GM12872 (cell line): ENCODE measurements around the gene UBE2E2.

Experiments used
- TF ChIP-seq, protein P1 (sequence below): IDR thresholded peaks from 3 replicates; pipeline ENCODE4 v1.5.1; 2011; ENCODE audit warnings: low read depth, mild to moderate bottlenecking, low read length, moderate library complexity; ENCODE audit not compliant: insufficient read depth

UBE2E2 gene

DNA sequence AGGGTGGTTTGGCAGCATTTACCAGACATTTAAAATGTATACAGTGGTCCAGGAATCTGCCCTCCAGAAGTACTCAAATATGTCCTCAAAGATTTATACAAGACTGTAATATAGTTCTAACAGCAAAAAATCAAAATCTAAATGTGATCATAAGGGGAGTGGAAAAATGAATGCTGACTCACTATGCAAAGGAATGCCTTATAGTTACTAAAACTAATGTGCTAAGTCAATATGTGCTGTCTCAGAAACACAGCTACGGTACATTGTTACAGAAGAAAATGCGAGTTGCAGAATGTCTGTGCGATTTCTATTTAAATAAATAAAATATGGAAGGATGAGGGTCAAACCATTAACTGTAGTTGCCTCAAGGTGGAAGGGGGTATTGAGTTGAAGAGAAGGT lies 372.6 kb downstream of the UBE2E2 start:
- TF ChIP-seq, protein P1, sequence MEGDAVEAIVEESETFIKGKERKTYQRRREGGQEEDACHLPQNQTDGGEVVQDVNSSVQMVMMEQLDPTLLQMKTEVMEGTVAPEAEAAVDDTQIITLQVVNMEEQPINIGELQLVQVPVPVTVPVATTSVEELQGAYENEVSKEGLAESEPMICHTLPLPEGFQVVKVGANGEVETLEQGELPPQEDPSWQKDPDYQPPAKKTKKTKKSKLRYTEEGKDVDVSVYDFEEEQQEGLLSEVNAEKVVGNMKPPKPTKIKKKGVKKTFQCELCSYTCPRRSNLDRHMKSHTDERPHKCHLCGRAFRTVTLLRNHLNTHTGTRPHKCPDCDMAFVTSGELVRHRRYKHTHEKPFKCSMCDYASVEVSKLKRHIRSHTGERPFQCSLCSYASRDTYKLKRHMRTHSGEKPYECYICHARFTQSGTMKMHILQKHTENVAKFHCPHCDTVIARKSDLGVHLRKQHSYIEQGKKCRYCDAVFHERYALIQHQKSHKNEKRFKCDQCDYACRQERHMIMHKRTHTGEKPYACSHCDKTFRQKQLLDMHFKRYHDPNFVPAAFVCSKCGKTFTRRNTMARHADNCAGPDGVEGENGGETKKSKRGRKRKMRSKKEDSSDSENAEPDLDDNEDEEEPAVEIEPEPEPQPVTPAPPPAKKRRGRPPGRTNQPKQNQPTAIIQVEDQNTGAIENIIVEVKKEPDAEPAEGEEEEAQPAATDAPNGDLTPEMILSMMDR: no peak

DNA sequence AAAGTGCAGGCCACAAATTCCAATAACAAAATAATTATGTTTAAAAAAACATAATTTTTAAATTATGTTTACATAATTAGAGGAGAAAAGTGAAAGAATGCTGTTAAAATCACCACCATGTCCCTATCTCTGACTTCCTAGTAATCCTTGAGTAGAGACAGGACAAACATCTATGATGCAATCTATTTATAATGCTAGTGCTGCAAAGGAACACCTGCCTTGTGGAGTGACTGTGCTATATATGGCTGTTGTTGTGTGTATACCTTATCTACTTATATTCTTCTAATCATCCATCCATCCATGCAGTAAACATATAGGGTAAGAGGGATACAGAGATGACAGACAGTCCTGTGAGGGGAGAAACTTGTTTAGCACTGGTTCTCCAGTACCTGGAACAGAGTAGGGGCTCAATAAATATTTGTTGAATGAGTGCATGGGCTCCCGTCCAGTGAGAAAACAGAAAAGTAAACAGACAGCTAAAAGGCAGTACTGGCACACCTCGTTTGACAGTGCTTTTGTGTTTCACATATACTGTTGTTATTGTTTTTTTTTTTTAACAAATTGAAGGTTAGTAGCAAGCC lies 373.3 kb downstream of the UBE2E2 start:
- TF ChIP-seq, protein P1: no peak

DNA sequence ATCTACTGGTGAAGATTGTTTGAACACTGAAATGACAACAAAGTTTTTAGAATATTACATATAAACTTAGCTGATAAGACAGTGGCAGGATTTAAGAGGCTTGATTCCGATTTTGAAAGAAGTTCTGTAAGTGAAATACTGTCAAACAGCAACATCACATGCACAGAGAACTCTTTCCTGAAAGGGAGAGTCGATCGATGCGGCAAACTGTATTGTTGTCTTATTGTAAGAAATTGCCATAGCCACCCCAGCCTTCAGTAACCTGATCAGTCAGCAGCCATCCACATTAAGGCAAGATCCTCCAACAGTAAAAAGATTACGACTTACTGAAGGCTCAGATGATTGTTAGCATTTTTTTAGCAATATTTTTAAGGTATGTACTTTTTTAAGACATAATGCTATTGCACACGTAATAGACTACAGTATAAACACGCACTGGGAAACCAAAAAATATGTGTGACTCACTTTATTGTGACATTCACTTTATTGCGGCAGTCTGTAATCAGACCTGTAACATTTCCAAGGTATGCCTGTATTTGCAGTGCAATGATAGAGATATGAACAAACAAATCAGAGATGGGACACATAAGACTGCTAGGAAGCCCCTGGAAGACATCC lies 377.1 kb downstream of the UBE2E2 start:
- TF ChIP-seq, protein P1: no peak

DNA sequence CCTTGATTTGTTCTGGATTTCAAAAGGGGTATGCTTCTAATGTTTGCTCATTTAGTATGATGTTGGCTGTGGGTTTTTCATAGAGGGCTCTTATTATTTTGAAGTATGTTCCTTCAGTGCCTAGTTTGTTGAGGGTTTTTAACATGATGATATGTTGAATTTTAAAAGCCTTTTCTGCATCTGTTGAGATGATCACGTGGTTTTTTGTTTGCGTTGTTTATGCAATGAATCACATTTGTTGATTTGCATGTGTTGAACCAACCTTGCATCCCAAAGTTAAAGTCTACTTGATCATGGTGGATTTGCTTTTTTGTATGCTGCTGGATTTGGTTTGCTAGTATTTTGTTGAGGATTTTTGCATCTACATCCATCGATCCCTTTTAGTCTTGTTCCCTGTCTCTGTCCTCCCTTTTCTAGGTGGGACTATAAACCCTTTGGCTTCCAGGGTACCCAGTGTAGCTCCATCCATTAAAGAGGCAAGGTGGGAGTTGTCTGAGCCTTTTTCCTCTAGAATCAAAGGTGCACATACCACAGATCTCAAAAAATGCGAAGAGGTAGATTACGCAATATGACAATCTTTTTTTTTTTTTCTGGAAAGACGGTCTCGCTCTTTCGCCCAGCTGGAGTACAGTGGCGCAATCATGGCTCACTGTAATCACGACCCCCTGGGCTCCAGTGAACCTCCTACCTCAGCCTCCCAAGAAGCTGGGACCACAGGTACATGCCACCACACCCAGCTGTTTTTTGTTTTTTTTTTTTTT lies 381.0 kb downstream of the UBE2E2 start:
- TF ChIP-seq, protein P1: no peak

DNA sequence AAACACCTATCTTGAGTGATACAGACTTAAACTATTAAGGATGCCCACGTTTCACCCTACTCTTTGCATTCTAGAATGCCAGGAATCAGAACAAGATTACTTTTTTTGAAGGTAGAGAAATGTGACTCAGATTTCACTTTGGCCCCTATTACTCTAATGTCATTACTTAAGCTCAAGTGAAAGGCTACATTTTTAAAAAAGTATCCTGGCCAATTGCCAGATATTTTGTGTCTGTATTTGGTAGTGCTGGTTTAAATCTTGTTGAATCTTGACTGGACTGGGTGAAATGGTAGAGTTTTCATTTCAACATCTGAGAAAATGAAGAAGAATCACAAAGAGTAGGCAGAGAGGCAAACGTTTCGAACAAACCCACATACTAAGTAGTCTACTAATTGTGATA lies 384.4 kb downstream of the UBE2E2 start:
- TF ChIP-seq, protein P1: no peak

DNA sequence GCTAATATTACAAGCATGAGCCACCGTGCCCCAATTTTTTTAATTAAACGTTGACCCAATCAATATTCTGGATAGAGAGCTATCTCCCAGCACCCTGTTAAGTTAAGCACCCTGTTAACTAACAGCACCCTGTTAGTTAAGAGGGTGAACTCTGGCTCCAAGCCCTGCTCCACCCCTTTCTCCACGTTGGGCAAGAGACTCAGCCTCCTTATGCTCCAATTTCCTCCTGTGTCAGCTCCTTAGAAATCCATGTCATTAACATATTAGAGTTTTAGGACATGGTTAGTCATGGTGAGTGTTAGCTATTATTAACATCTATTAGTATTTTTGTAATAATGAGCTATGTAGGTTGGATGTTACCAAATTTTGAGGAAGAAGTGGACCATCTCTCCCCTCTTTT lies 385.4 kb downstream of the UBE2E2 start:
- TF ChIP-seq, protein P1: no peak

DNA sequence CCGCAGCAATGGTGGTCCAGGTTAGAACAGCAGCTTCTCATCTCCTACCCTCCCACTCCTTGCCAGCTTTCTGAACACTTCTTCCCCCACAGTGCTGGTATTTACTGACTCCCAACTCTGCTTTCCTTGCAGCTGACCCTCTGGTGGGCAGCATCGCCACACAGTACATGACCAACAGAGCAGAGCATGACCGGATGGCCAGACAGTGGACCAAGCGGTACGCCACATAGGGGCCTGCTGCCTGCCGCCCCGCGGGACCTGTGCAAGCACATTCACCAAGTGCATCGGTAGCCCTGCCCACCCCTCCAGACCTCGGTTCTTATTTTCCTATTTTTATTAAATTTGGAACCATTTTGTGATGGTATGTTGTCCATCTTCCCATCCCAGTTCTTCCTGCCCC lies 386.5 kb downstream of the UBE2E2 start:
- TF ChIP-seq, protein P1: no peak
